Mammary epithelial cell (primary cell): ENCODE measurements around the gene STT3B.

Experiments
- EZH2 ChIP-seq: IDR thresholded peaks from 2 replicates; pipeline ENCODE4 v1.6.1; 2012; ENCODE audit warnings: low read length, inconsistent platforms, borderline replicate concordance
- TF ChIP-seq, protein P1 (sequence below), 2 donors: IDR thresholded peaks in 1 of 2; conservative IDR thresholded peaks in 1 of 2; 2 replicates each; pipeline ENCODE4 v1.5.1; 2011 to 2012; ENCODE audit warnings: inconsistent platforms in 2 of 2, low read length in 2 of 2, mild to moderate bottlenecking in 2 of 2, control low read depth in 1 of 2, low read depth in 1 of 2; ENCODE audit not compliant: insufficient read depth in 1 of 2; ENCODE audit errors: extremely low read depth in 1 of 2

DNA sequence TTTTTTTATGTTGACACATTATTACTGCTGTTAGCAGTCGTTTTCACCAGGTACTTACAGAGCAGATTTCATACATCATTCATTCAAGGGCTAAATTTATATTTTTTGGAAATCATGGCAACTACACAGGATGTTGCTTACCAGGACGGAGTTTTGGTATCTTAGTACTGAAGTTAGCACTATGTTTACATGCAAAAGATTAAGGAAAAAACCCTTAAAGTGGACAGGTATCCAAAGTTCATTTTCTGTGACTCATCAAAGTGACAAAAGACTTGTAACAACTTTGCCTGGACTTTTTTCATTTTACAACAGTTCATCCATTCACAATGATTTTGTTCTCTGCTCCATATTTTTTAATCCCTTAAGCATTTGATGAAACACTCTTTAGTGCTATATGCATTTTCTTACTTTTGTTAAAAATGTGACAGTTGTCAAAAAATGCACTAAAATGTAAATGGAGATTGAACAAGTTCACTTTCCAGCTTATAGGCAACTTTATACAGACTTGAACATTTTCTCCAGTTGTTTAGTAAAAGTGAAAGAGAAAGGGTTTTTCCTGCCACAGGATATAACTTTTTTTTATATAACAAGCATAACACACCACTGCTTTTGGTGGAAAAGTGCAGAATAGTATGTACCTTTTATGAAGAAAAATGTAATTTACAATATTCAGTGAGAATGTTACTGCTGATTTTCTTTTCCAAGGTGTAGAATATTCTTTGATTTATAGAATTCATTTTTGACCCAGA lies 104.1 kb downstream of the STT3B start:
- TF ChIP-seq, protein P1, sequence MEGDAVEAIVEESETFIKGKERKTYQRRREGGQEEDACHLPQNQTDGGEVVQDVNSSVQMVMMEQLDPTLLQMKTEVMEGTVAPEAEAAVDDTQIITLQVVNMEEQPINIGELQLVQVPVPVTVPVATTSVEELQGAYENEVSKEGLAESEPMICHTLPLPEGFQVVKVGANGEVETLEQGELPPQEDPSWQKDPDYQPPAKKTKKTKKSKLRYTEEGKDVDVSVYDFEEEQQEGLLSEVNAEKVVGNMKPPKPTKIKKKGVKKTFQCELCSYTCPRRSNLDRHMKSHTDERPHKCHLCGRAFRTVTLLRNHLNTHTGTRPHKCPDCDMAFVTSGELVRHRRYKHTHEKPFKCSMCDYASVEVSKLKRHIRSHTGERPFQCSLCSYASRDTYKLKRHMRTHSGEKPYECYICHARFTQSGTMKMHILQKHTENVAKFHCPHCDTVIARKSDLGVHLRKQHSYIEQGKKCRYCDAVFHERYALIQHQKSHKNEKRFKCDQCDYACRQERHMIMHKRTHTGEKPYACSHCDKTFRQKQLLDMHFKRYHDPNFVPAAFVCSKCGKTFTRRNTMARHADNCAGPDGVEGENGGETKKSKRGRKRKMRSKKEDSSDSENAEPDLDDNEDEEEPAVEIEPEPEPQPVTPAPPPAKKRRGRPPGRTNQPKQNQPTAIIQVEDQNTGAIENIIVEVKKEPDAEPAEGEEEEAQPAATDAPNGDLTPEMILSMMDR (conservative IDR thresholded peaks at IDR 0.05 in 1 of 2, IDR thresholded peaks at IDR 0.05 in 1 of 2; ENCODE audit: extremely low read depth in 1 of 2, insufficient read depth in 1 of 2, low read depth in 1 of 2, low read length in 2 of 2): no peak
- no peak for TF ChIP-seq EZH2
